Vagina (tissue), 2 donors: ENCODE data around the gene PLAU. TPM values are rescaled to one million over a fixed set of nuclear protein-coding genes. Genes with fewer than 3 reads are reported as not detected.

Experiments used
- DNase-seq, 2 donors: peaks; one replicate each; pipeline ENCODE4 v3.0.0-alpha.2; 2017; ENCODE audit errors: extremely low spot score in 2 of 2
- H3K27ac ChIP-seq: fragments of 200-600 bp; sonication (generic); one replicate; pipeline ENCODE4 v1.5.1; 2019
- H3K27me3 ChIP-seq: fragments of 200-600 bp; sonication (generic); one replicate; pipeline ENCODE4 v1.5.1; 2019
- H3K36me3 ChIP-seq, 2 donors: fragments of 200-600 bp; sonication (generic); one replicate each; pipeline ENCODE4 v1.5.1; 2017 to 2019
- H3K4me1 ChIP-seq: fragments of 200-600 bp; sonication (generic); one replicate; pipeline ENCODE4 v1.5.1; 2019
- H3K4me3 ChIP-seq, 2 donors: fragments of 200-600 bp; sonication (generic); 1 replicate in 1 of 2; 2 replicates in 1 of 2; pipeline ENCODE4 v1.5.1; 2016 to 2019
- H3K9me3 ChIP-seq: fragments of 200-600 bp; sonication (generic); one replicate; pipeline ENCODE4 v1.5.1; 2019
- POLR2A ChIP-seq, 2 donors: fragments of 450-650 bp; IDR thresholded peaks; one replicate each; pipeline ENCODE4 v1.6.1; 2017; ENCODE audit warnings: antibody characterized with exemption in 2 of 2, mild to moderate bottlenecking in 2 of 2, moderate library complexity in 2 of 2
- POLR2AphosphoS5 ChIP-seq, 2 donors: sonication (generic); formaldehyde crosslinking; IDR thresholded peaks; one replicate each; pipeline ENCODE4 v1.9.0; 2017; ENCODE audit warnings: antibody characterized with exemption in 2 of 2, mild to moderate bottlenecking in 2 of 2, low read depth in 1 of 2; ENCODE audit not compliant: insufficient read depth in 1 of 2
- intact Hi-C: fragments of 100-400 bp; cut with DNase I; formaldehyde crosslinking; loops from one replicate; pipeline ENCODE4 v1.15.1; 2023
- total RNA-seq: library from RNA; depleted of rRNA; stranded (reverse); fragments of >200 nt; gene quantifications from one replicate; pipeline ENCODE4 v1.2.3, GENCODE V29; 2016
- TF ChIP-seq, protein P1 (sequence below), 3 experiments: fragments of 450-650 bp in 2 of 3; fragments of 200-600 bp in 1 of 3; sonication (generic) in 1 of 3; IDR thresholded peaks; one replicate each; pipeline ENCODE4 v1.5.1; 2017 to 2019; ENCODE audit warnings: antibody characterized with exemption in 3 of 3, mild to moderate bottlenecking in 2 of 3, moderate library complexity in 2 of 3

Gene PLAU
- total RNA-seq, 1 donor from 2014 or later = 18.2 TPM

DNA sequence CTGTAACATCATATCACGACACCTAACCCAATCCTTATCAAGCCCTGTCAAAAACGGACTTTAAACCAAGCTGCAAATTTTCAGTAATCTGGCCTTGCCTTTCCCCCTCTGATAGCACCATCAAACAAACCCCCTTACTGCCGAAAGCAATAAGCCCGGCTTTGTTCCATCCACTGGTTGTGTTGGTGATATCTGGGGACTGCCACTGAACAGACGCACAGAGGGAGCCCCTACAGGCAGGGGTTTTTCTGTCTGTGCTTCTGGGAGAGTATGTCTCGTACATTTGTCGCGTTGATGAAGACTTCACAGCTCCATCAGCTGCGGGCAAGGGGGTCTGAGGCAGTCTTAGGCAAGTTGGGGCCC is 550 bp upstream of the PLAU start:
- H3K9me3 ChIP-seq = no peaks in the 10 kb centered on the region
- peaks cover 71% of the 10 kb centered on the region for H3K4me1 ChIP-seq
- peak overlapping the region; percentile 67 for H3K27ac ChIP-seq
- intact Hi-C loops = no loop called here
- no peaks in the 10 kb centered on the region for H3K27me3 ChIP-seq
- no peak for DNase-seq
- no peaks in the 10 kb centered on the region for H3K36me3 ChIP-seq
- H3K4me3 ChIP-seq = peak overlapping the region; percentile 50 to 67
- TF ChIP-seq POLR2A (IDR thresholded peaks at IDR 0.05) = no peak
- TF ChIP-seq POLR2AphosphoS5 (IDR thresholded peaks at IDR 0.05; ENCODE audit: insufficient read depth in 1 of 2, low read depth in 1 of 2) = no peak
- TF ChIP-seq, protein P1, sequence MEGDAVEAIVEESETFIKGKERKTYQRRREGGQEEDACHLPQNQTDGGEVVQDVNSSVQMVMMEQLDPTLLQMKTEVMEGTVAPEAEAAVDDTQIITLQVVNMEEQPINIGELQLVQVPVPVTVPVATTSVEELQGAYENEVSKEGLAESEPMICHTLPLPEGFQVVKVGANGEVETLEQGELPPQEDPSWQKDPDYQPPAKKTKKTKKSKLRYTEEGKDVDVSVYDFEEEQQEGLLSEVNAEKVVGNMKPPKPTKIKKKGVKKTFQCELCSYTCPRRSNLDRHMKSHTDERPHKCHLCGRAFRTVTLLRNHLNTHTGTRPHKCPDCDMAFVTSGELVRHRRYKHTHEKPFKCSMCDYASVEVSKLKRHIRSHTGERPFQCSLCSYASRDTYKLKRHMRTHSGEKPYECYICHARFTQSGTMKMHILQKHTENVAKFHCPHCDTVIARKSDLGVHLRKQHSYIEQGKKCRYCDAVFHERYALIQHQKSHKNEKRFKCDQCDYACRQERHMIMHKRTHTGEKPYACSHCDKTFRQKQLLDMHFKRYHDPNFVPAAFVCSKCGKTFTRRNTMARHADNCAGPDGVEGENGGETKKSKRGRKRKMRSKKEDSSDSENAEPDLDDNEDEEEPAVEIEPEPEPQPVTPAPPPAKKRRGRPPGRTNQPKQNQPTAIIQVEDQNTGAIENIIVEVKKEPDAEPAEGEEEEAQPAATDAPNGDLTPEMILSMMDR (IDR thresholded peaks at IDR 0.05) = no peak

DNA sequence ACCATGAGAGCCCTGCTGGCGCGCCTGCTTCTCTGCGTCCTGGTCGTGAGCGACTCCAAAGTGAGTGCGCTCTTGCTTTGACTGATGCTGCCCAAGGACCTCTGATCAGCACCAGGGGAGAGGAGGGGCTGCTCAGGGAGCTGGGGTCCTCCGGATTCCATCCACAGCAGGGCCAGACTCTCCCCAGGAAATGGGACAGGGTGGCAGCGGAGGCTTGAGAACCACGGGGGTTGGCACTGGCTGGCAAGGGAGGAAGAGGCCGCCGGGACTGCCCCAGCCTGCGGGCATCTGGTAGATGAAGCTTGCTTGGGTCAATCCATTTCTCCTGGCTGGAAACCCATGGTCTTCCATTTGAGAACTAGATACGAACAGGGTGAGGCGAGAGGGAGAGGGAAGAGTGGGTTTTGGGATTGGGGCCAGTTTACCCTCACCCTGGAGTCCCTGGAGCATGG is 647 bp downstream of the PLAU start:
- Histone ChIP-seq H3K36me3 (peaks cover 0 to 5% of the 10 kb centered on the region in 2 donors), H3K4me3 (peak overlapping the region; percentile 50 to 67), H3K4me1 (peaks cover 64% of the 10 kb centered on the region), H3K9me3 (no peaks in the 10 kb centered on the region), H3K27ac (peak overlapping the region; percentile 67), H3K27me3 (no peaks in the 10 kb centered on the region)
- DNase-seq = no peak
- intact Hi-C loops = no loop called here
- TF ChIP-seq POLR2AphosphoS5 (IDR thresholded peaks at IDR 0.05; ENCODE audit: insufficient read depth in 1 of 2, low read depth in 1 of 2) = no peak
- no peak for TF ChIP-seq POLR2A (IDR thresholded peaks at IDR 0.05)
- TF ChIP-seq, protein P1 (IDR thresholded peaks at IDR 0.05) = no peak

DNA sequence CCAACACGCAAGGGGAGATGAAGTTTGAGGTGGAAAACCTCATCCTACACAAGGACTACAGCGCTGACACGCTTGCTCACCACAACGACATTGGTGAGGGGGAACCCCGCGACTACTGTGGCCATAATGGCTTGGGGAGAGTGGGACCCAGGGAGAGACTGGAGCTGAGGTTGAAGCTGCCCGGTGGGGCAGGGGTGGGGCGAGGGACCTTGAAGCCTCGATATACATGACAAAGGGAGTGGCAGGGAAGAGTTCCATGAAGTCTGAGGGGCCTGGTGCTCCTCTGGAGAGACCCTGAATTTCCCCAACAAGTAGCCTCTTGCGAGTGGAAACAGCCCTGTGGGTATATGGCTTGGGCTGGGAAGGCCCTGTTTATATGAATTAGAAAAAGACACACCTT is 3.1 kb downstream of the PLAU start:
- Histone ChIP-seq H3K27ac (no peak overlapping the region), H3K27me3 (no peaks in the 10 kb centered on the region), H3K36me3 (peaks cover 0 to 9% of the 10 kb centered on the region in 2 donors), H3K9me3 (no peaks in the 10 kb centered on the region), H3K4me3 (no peak overlapping the region), H3K4me1 (peaks cover 50% of the 10 kb centered on the region)
- DNase-seq = no peak
- no peak for TF ChIP-seq POLR2A (IDR thresholded peaks at IDR 0.05)
- TF ChIP-seq POLR2AphosphoS5 (IDR thresholded peaks at IDR 0.05; ENCODE audit: insufficient read depth in 1 of 2, low read depth in 1 of 2) = no peak
- TF ChIP-seq, protein P1 (IDR thresholded peaks at IDR 0.05) = no peak
- intact Hi-C loops = no loop called here

DNA sequence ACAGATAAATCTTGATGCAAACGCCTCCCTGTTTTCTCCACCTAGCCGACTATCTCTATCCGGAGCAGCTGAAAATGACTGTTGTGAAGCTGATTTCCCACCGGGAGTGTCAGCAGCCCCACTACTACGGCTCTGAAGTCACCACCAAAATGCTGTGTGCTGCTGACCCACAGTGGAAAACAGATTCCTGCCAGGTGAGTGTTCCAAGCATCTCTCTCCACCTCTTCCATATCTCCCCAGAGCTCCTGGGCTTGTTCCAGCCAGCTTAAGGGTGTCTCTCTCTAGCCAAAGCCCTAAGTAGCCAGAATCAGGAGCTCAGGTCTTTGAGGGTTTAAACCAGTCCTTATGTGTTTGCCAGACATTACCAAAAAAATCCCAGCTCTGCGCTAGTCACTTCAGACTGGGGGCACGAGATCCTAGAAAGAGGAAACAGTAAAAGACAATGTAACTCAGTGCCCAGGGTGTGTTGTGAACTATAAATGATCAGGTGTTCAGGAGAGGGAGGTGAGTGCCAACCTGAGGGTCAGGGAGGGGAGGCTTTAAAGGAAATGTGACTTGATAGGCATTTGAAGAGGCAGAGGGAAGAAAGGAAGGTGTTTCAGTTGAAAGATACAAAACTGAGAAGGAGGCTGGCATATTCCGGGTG is 4.4 kb downstream of the PLAU start:
- Histone ChIP-seq H3K4me1 (peaks cover 47% of the 10 kb centered on the region), H3K27ac (no peak overlapping the region)

More for the DNA sequence above, 4.4 kb downstream of the PLAU start:
- Histone ChIP-seq H3K27me3 (no peaks in the 10 kb centered on the region), H3K9me3 (no peaks in the 10 kb centered on the region), H3K4me3 (no peak overlapping the region), H3K36me3 (peaks cover 0 to 9% of the 10 kb centered on the region in 2 donors)
- intact Hi-C loops = no loop called here
- no peak for DNase-seq
- TF ChIP-seq POLR2AphosphoS5 (IDR thresholded peaks at IDR 0.05; ENCODE audit: insufficient read depth in 1 of 2, low read depth in 1 of 2) = no peak
- TF ChIP-seq, protein P1 (IDR thresholded peaks at IDR 0.05) = no peak
